Panc1 (cell line): ENCODE data around the gene NCOA5. TPM values are rescaled to one million over a fixed set of nuclear protein-coding genes. Genes with fewer than 3 reads are reported as not detected.

Experiments used
- ATAC-seq: fragments of 200-7000 bp; cut with Tn5 transposase; 2 replicates; pipeline ENCODE4 v1.9.1; 2020; ENCODE audit warnings: mild to moderate bottlenecking, moderate library complexity
- BruUV-seq: library from RNA; stranded (reverse); fragments of 400-500 nt; replicated peaks from 2 replicates; lab custom pipeline; 2021; lab: Mats Ljungman, UMichigan
- CTCF ChIA-PET: fragments of 300-600 bp; sonication (Branson Sonifier 250); formaldehyde crosslinking; loops from one replicate; lab custom pipeline; 2022; ENCODE audit warnings: antibody characterized with exemption; lab: Charles Lee
- POLR2A ChIA-PET: fragments of 300-600 bp; sonication (Branson Sonifier 250); formaldehyde crosslinking; loops from one replicate; lab custom pipeline; 2022; ENCODE audit warnings: antibody characterized with exemption; lab: Charles Lee
- DNase-seq: peaks from one replicate; pipeline ENCODE4 v3.0.0-alpha.2; 2010; ENCODE audit warnings: low read depth, low spot score
- H3K27ac ChIP-seq: 2 replicates; pipeline ENCODE4 v1.5.1; 2011; ENCODE audit warnings: mild to moderate bottlenecking, low read length, inconsistent platforms
- H3K27me3 ChIP-seq: fragments of 200-500 bp; sonication (Bioruptor generic); 2 replicates; pipeline ENCODE4 v1.6.0; 2014; ENCODE audit warnings: low read length, inconsistent platforms; ENCODE audit not compliant: control insufficient read depth, insufficient read depth
- H3K36me3 ChIP-seq: fragments of 200-500 bp; sonication (Bioruptor generic); 2 replicates; pipeline ENCODE4 v1.5.1; 2014; ENCODE audit warnings: inconsistent platforms, mild to moderate bottlenecking, low read length, moderate library complexity; ENCODE audit not compliant: control insufficient read depth, insufficient read depth
- H3K4me1 ChIP-seq: 2 replicates; pipeline ENCODE4 v1.5.1; 2011; ENCODE audit warnings: inconsistent platforms, mild to moderate bottlenecking, low read length, moderate library complexity; ENCODE audit not compliant: control insufficient read depth, insufficient read depth
- H3K4me3 ChIP-seq, 2 experiments: 2 replicates each; pipeline ENCODE4 v1.5.1; 2011 to 2012; ENCODE audit warnings: low read depth in 2 of 2, low read length in 2 of 2, mild to moderate bottlenecking in 2 of 2, inconsistent platforms in 1 of 2, moderate library complexity in 1 of 2
- H3K9me3 ChIP-seq: fragments of 200-500 bp; sonication (Bioruptor generic); 2 replicates; pipeline ENCODE4 v1.5.1; 2014; ENCODE audit warnings: low read depth, mild to moderate bottlenecking, inconsistent platforms, low read length, moderate library complexity; ENCODE audit not compliant: control insufficient read depth, insufficient read depth
- CTCF ChIP-seq: fragments of 450-650 bp; IDR thresholded peaks from 2 replicates; pipeline ENCODE4 v1.5.1; 2017; ENCODE audit warnings: mild to moderate bottlenecking
- POLR2AphosphoS5 ChIP-seq: IDR thresholded peaks from 2 replicates; pipeline ENCODE4 v1.6.1; 2012; ENCODE audit warnings: mild to moderate bottlenecking, low read depth, low read length, moderate library complexity
- SIN3A ChIP-seq: IDR thresholded peaks from 2 replicates; pipeline ENCODE4 v1.6.1; 2012; ENCODE audit warnings: low read depth, mild to moderate bottlenecking, low read length, moderate library complexity, borderline replicate concordance; ENCODE audit not compliant: insufficient read depth
- TCF7L2 ChIP-seq: IDR thresholded peaks from 2 replicates; pipeline ENCODE4 v1.6.1; 2011; ENCODE audit warnings: mild to moderate bottlenecking, low read depth, low read length, inconsistent platforms
- in situ Hi-C: cut with HindIII; loops from 2 replicates; pipeline ENCODE4 v1.10.0; 2016; ENCODE audit warnings: low sequenced_read_pairs, low pct_unique_long_range_greater_than_20kb
- intact Hi-C: fragments of 100-400 bp; cut with micrococcal nuclease; formaldehyde crosslinking; loops from one replicate; pipeline ENCODE4 v1.10.0; 2022; ENCODE audit not compliant: unreplicated experiment
- total RNA-seq: library from RNA; stranded (reverse); gene quantifications from one replicate; pipeline ENCODE4 v1.2.1, GENCODE V29; 2021; ENCODE audit not compliant: unreplicated experiment
- TF ChIP-seq, protein P1 (sequence below), 2 experiments: IDR thresholded peaks; 2 replicates each; pipeline ENCODE4 v1.6.1; 2011 to 2012; ENCODE audit warnings: low read depth in 2 of 2, control low read depth in 1 of 2, low read length in 1 of 2, mild to moderate bottlenecking in 1 of 2, moderate library complexity in 1 of 2; ENCODE audit not compliant: insufficient read depth in 1 of 2

NCOA5 gene
- total RNA-seq, 1 experiment from 2014 or later: 30.6 TPM

- TSS peak; percentile 84 for BruUV-seq
- intact Hi-C loops (no loop called here), in situ Hi-C loops (no loop called here)
- Histone ChIP-seq H3K9me3 (no peaks in the 10 kb centered on the region), H3K4me1 (peaks cover 13% of the 10 kb centered on the region; the same call in 1 of the 2 replicates), H3K27ac (no peak overlapping the region), H3K4me3 (no peak overlapping the region), H3K27me3 (no peaks in the 10 kb centered on the region), H3K36me3 (0 out of 2 replicates have a peak, but pooled peaks cover 2% of the 10 kb centered on the region)
- DNase-seq (no peak), ATAC-seq (no peak)
- ChIA-PET POLR2A (no interaction called here), CTCF (interaction anchor here (0.9 kb wide), 1 partner anchor 13 kb away, joined by 3 read pairs; no protein-coding TSS in a partner anchor)
- TF ChIP-seq, protein P1, sequence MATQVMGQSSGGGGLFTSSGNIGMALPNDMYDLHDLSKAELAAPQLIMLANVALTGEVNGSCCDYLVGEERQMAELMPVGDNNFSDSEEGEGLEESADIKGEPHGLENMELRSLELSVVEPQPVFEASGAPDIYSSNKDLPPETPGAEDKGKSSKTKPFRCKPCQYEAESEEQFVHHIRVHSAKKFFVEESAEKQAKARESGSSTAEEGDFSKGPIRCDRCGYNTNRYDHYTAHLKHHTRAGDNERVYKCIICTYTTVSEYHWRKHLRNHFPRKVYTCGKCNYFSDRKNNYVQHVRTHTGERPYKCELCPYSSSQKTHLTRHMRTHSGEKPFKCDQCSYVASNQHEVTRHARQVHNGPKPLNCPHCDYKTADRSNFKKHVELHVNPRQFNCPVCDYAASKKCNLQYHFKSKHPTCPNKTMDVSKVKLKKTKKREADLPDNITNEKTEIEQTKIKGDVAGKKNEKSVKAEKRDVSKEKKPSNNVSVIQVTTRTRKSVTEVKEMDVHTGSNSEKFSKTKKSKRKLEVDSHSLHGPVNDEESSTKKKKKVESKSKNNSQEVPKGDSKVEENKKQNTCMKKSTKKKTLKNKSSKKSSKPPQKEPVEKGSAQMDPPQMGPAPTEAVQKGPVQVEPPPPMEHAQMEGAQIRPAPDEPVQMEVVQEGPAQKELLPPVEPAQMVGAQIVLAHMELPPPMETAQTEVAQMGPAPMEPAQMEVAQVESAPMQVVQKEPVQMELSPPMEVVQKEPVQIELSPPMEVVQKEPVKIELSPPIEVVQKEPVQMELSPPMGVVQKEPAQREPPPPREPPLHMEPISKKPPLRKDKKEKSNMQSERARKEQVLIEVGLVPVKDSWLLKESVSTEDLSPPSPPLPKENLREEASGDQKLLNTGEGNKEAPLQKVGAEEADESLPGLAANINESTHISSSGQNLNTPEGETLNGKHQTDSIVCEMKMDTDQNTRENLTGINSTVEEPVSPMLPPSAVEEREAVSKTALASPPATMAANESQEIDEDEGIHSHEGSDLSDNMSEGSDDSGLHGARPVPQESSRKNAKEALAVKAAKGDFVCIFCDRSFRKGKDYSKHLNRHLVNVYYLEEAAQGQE (IDR thresholded peaks at IDR 0.05; ENCODE audit: insufficient read depth in 1 of 2, low read depth in 2 of 2, low read length in 1 of 2): no peak
- no peak for TF ChIP-seq CTCF
- TF ChIP-seq TCF7L2: no peak
- no peak for TF ChIP-seq POLR2AphosphoS5
- TF ChIP-seq SIN3A: no peak
Measured at GRCh38 chr20:46119547-46119946, 29.8 kb upstream of the NCOA5 start.

DNA sequence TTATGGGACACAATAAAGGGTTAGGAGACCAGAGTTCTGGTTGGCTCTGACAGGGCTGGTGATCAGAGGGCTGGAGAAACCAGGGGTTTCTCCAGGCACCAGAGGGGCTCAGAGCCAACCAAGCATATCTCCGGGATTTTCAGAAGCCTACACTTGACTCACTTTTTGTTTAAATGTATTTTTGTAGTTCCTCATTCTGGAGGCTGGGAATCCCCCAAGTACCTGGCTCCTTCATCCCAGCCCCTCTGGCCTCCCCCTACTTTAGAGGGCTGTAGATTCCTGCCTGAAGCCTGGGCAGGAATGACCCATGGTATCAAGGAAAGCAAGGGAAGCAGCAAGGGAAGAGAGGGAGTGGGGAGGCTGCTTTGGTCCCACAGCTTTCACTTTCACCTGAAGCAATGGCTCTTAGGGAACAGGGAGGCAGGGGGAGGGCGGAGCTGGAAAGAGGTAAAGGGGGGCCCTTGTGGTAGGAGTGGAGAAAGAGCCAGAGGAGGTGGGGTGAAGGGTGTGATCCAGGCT lies 29.3 kb upstream of the NCOA5 start:
- POLR2A ChIA-PET: no interaction called here
- H3K27ac ChIP-seq: peak overlapping the region; percentile 60
- peaks cover 13% of the 10 kb centered on the region; the same call in 1 of the 2 replicates for H3K4me1 ChIP-seq
- TF ChIP-seq POLR2AphosphoS5: no peak
- TF ChIP-seq TCF7L2: no peak
- no peak for TF ChIP-seq SIN3A
- TF ChIP-seq CTCF: no peak
- TF ChIP-seq, protein P1 (IDR thresholded peaks at IDR 0.05; ENCODE audit: insufficient read depth in 1 of 2, low read depth in 2 of 2, low read length in 1 of 2): no peak
- in situ Hi-C loops: no loop called here
- CTCF ChIA-PET: interaction anchor here (0.9 kb wide), 1 partner anchor 13 kb away, joined by 3 read pairs; no protein-coding TSS in a partner anchor
- ATAC-seq (no peak), DNase-seq (no peak)
- no TSS peak for BruUV-seq
- H3K36me3 ChIP-seq: no peaks in the 10 kb centered on the region
- no peaks in the 10 kb centered on the region for H3K27me3 ChIP-seq
- no peaks in the 10 kb centered on the region for H3K9me3 ChIP-seq
- H3K4me3 ChIP-seq: peak overlapping the region; percentile 62 to 81; a peak in 3 of 4 replicates
- intact Hi-C loops: no loop called here
